Measurements from ENCODE around the gene CDC25B.

GRCh38 chr20:3749689-3750531 lies 46.2 kb upstream of the CDC25B start:
- TF ChIP-seq ATF2 (IDR thresholded peaks at IDR 0.05; ENCODE audit: low read length) (peak; percentile 66; the same call in 1 of the 2 replicates), CEBPB (IDR thresholded peaks at IDR 0.05; ENCODE audit: low read depth, low read length) (no peak), POLR2A (IDR thresholded peaks at IDR 0.05; ENCODE audit: control extremely low read depth in 1 of 2, low read depth in 2 of 2, low read length in 2 of 2) (peak in 1 of 2 experiments; percentile 17; a peak in 1 of 3 replicates)
- TF ChIP-seq, protein P1, sequence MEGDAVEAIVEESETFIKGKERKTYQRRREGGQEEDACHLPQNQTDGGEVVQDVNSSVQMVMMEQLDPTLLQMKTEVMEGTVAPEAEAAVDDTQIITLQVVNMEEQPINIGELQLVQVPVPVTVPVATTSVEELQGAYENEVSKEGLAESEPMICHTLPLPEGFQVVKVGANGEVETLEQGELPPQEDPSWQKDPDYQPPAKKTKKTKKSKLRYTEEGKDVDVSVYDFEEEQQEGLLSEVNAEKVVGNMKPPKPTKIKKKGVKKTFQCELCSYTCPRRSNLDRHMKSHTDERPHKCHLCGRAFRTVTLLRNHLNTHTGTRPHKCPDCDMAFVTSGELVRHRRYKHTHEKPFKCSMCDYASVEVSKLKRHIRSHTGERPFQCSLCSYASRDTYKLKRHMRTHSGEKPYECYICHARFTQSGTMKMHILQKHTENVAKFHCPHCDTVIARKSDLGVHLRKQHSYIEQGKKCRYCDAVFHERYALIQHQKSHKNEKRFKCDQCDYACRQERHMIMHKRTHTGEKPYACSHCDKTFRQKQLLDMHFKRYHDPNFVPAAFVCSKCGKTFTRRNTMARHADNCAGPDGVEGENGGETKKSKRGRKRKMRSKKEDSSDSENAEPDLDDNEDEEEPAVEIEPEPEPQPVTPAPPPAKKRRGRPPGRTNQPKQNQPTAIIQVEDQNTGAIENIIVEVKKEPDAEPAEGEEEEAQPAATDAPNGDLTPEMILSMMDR (IDR thresholded peaks at IDR 0.05; ENCODE audit: control extremely low read depth in 1 of 3, insufficient read depth in 1 of 3, low read depth in 1 of 3, low read length in 3 of 3), result peak; percentile 79 to 99 (median 84)

All from H1 (cell line).